ENCODE measurements around the gene GUCY1A2. TPM values are rescaled to one million over a fixed set of nuclear protein-coding genes. Genes with fewer than 3 reads are reported as not detected.

GUCY1A2 gene
- total and polyA plus RNA-seq, 11 donors = 0.93 to 14.1 (median 10.1) TPM

DNA sequence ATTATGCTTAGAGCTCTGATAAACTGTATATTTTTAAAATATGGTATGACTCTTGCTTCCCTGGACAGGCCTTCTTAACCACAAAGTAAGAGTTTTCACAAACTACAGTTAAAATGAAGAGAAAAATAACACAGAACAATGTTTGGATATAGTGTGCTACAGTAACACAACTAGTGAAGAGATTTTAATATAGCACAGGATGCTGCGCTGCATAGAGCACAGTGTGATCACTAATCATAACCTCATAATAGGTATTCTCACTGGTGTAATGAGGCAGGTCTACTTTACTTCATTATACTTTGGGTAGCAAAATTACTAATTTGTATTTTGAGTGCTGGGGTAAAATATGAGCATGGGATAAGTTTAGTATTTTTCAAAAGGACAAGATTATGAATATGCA is 256.5 kb downstream of the GUCY1A2 start:
- intact Hi-C loops (cut with DNase I) = no loop called here

DNA sequence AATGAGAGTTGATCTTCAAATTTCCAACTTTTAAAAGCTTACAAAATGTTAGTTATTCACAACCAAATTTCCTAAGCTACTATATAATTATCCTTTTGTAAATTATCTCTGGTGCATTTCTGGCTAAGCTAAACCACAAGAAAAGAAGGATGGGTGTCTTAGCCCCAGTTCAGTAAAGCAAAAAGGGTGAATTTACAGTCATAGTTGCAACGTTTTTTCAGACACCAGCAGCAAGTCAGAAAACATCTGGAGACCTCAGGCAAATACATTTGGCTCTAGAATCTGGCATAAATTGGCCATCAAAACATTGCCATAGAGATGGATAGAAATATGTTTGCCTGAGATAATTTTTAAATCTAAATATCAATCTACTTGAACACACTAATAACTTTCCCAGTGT is 257.0 kb downstream of the GUCY1A2 start:
- Histone ChIP-seq H3K9me3 (peaks cover 0 to 3% (median 0%) of the 10 kb centered on the region in 12 donors), H3K4me1 (no peaks in the 10 kb centered on the region), H3K36me3 (no peaks in the 10 kb centered on the region), H3K27me3 (no peaks in the 10 kb centered on the region), H3K27ac (no peak overlapping the region), H3K4me3 (no peak overlapping the region)
- WGBS, 4 donors = 20 to 32% (median 24%) methylated on average over 1 of the region's 1 CpG
- intact Hi-C loops (cut with DNase I) = no loop called here
- ATAC-seq (no peak), DNase-seq (no peak)
- TF ChIP-seq POLR2A (IDR thresholded peaks at IDR 0.05) = no peak
- TF ChIP-seq, protein P1, sequence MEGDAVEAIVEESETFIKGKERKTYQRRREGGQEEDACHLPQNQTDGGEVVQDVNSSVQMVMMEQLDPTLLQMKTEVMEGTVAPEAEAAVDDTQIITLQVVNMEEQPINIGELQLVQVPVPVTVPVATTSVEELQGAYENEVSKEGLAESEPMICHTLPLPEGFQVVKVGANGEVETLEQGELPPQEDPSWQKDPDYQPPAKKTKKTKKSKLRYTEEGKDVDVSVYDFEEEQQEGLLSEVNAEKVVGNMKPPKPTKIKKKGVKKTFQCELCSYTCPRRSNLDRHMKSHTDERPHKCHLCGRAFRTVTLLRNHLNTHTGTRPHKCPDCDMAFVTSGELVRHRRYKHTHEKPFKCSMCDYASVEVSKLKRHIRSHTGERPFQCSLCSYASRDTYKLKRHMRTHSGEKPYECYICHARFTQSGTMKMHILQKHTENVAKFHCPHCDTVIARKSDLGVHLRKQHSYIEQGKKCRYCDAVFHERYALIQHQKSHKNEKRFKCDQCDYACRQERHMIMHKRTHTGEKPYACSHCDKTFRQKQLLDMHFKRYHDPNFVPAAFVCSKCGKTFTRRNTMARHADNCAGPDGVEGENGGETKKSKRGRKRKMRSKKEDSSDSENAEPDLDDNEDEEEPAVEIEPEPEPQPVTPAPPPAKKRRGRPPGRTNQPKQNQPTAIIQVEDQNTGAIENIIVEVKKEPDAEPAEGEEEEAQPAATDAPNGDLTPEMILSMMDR (IDR thresholded peaks at IDR 0.05) = no peak

More for the DNA sequence above, 256.5 kb downstream of the GUCY1A2 start:
- Histone ChIP-seq H3K9me3 (peaks cover 0 to 2% (median 0%) of the 10 kb centered on the region in 12 donors), H3K27me3 (no peaks in the 10 kb centered on the region), H3K4me3 (no peak overlapping the region), H3K36me3 (no peaks in the 10 kb centered on the region), H3K27ac (no peak overlapping the region), H3K4me1 (no peaks in the 10 kb centered on the region)
- no peak for DNase-seq
- 92 to 100% (median 95%) methylated on average over 1 of the region's 1 CpG for WGBS, 4 donors
- TF ChIP-seq, protein P1 (IDR thresholded peaks at IDR 0.05) = no peak
- no peak for TF ChIP-seq POLR2A (IDR thresholded peaks at IDR 0.05)
- ATAC-seq = no peak

DNA sequence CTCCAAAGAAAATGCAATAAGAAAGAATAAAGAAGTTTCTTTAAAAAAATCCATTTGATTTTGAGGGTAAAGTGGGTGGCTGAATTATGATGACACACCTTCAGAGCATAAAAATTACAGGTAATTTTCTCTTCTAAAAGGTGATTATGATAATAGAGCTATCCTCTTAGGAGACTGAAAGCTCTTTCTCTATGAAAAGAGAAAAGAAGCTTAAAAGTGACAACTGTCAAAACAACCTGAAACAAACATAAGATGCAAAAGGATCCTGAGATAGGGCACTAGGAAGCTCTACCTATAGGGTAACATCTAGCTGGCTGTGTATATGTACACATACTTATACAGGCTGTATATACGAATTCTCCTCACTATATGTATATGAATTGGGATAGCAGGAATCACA is 270.2 kb downstream of the GUCY1A2 start:
- H3K27ac ChIP-seq = no peak overlapping the region
- no peak for DNase-seq
- TF ChIP-seq, protein P1 (IDR thresholded peaks at IDR 0.05) = no peak
- no peak for TF ChIP-seq POLR2A (IDR thresholded peaks at IDR 0.05)
- ATAC-seq = no peak
- WGBS, 4 donors = 74 to 93% (median 85%) methylated on average over 1 of the region's 1 CpG
- intact Hi-C loops (cut with DNase I) = no loop called here
- H3K4me3 ChIP-seq = no peak overlapping the region
- H3K9me3 ChIP-seq = no peaks in the 10 kb centered on the region
- no peaks in the 10 kb centered on the region for H3K36me3 ChIP-seq
- no peaks in the 10 kb centered on the region for H3K4me1 ChIP-seq
- H3K27me3 ChIP-seq = no peaks in the 10 kb centered on the region

DNA sequence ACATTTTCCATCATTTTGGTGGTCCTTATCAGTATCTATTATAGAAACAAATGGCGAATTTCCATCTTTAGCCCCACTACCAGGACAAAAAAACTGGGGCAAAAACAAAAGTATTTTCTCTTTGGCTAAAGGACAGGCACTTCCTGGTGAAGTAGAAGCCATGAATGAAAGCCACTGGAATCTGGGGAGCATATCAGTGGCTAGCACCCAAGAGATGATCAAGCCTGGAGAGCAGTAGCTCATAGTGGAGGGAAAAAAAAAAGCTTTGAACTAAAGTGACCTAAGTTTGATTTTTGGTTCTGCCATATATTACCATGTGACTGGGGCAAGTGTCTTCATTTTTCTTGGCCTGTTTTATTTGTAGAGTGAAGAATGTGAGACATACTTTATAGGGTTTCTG is 272.3 kb downstream of the GUCY1A2 start:
- ATAC-seq (no peak), DNase-seq (no peak)
- no peaks in the 10 kb centered on the region for H3K36me3 ChIP-seq
- 50 to 76% (median 72%) methylated on average over 1 of the region's 1 CpG for WGBS, 4 donors
- H3K27me3 ChIP-seq = no peaks in the 10 kb centered on the region
- H3K9me3 ChIP-seq = no peaks in the 10 kb centered on the region
- no peak for TF ChIP-seq POLR2A (IDR thresholded peaks at IDR 0.05)
- TF ChIP-seq, protein P1 (IDR thresholded peaks at IDR 0.05) = no peak
- no peak overlapping the region for H3K4me3 ChIP-seq
- H3K27ac ChIP-seq = no peak overlapping the region
- H3K4me1 ChIP-seq = no peaks in the 10 kb centered on the region
- intact Hi-C loops (cut with DNase I) = no loop called here
